Parathyroid adenoma (tissue), 2 donors: ENCODE measurements around the gene STX1A.

ENCODE experiments used
- H2AFZ ChIP-seq: fragments of 300-600 bp; sonication (generic); one replicate; pipeline ENCODE4 v1.7.0; 2017; ENCODE audit warnings: antibody characterized with exemption, mild to moderate bottlenecking
- H3K27ac ChIP-seq: fragments of 300-600 bp; sonication (generic); one replicate; pipeline ENCODE4 v1.7.0; 2017
- H3K27me3 ChIP-seq: fragments of 300-600 bp; sonication (generic); one replicate; pipeline ENCODE4 v1.7.0; 2017; ENCODE audit warnings: low read length; ENCODE audit not compliant: control insufficient read depth, insufficient read depth
- H3K36me3 ChIP-seq: fragments of 300-600 bp; sonication (generic); one replicate; pipeline ENCODE4 v1.7.0; 2017; ENCODE audit warnings: low read length; ENCODE audit not compliant: control insufficient read depth, insufficient read depth
- H3K4me1 ChIP-seq: fragments of 300-600 bp; sonication (generic); one replicate; pipeline ENCODE4 v1.7.0; 2017; ENCODE audit warnings: control low read depth
- H3K4me2 ChIP-seq: fragments of 300-600 bp; sonication (generic); one replicate; pipeline ENCODE4 v1.7.0; 2017; ENCODE audit warnings: low read length
- H3K4me3 ChIP-seq: fragments of 300-600 bp; sonication (generic); one replicate; pipeline ENCODE4 v1.7.0; 2017; ENCODE audit warnings: low read depth, low read length
- H3K79me2 ChIP-seq: fragments of 300-600 bp; sonication (generic); one replicate; pipeline ENCODE4 v1.7.0; 2017; ENCODE audit warnings: control low read depth
- H3K9ac ChIP-seq: fragments of 300-600 bp; sonication (generic); one replicate; pipeline ENCODE4 v1.7.0; 2017; ENCODE audit warnings: mild to moderate bottlenecking
- H3K9me3 ChIP-seq: fragments of 300-600 bp; sonication (generic); one replicate; pipeline ENCODE4 v1.7.0; 2017; ENCODE audit warnings: low read length; ENCODE audit not compliant: control insufficient read depth
- CTCF ChIP-seq: fragments of 300-600 bp; sonication (generic); IDR thresholded peaks from one replicate; pipeline ENCODE4 v1.7.0; 2017; ENCODE audit warnings: antibody characterized with exemption, mild to moderate bottlenecking
- donor health status: primary hyperparathyroidism.

STX1A gene

GRCh38 chr7:73700069-73700423 is 19.4 kb downstream of the STX1A start:
- Histone ChIP-seq H3K9me3 (no peaks in the 10 kb centered on the region), H2AFZ (no peak overlapping the region), H3K4me3 (no peak overlapping the region), H3K36me3 (no peaks in the 10 kb centered on the region), H3K4me1 (no peaks in the 10 kb centered on the region), H3K79me2 (no peaks in the 10 kb centered on the region), H3K9ac (no peak overlapping the region), H3K4me2 (no peak overlapping the region), H3K27me3 (no peaks in the 10 kb centered on the region), H3K27ac (no peak overlapping the region)
- TF ChIP-seq CTCF: no peak

GRCh38 chr7:73699370-73700068 is 19.9 kb downstream of the STX1A start:
- Histone ChIP-seq H3K27ac (no peak overlapping the region), H3K79me2 (no peaks in the 10 kb centered on the region), H3K4me3 (no peak overlapping the region), H3K9me3 (no peaks in the 10 kb centered on the region), H3K36me3 (no peaks in the 10 kb centered on the region), H3K4me1 (no peaks in the 10 kb centered on the region), H3K4me2 (no peak overlapping the region), H3K27me3 (no peaks in the 10 kb centered on the region), H2AFZ (no peak overlapping the region), H3K9ac (no peak overlapping the region)
- TF ChIP-seq CTCF: no peak

DNA sequence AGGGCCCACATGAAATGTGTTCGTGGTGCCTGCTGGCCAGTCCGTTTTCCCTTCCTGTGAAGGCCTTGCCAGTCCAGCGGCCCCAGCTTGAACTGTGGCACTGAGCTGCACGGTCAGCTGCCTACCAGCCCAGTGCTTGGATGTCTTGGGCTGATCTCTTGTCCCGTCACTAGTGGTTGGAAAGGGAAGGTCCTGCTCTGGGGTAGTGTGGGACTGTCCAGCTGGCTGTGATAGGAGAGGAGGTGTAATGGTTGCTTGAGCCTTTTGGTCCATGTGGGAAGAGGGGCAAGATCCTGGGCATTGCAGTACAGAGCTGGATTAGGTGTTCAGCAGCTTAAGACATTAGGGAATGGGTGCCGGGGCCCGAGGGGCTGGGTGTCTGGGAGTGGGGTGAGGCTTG is 21.1 kb downstream of the STX1A start:
- H3K27me3 ChIP-seq: no peaks in the 10 kb centered on the region
- no peaks in the 10 kb centered on the region for H3K79me2 ChIP-seq
- TF ChIP-seq CTCF: no peak
- H3K9me3 ChIP-seq: no peaks in the 10 kb centered on the region
- no peaks in the 10 kb centered on the region for H3K4me1 ChIP-seq
- H3K36me3 ChIP-seq: no peaks in the 10 kb centered on the region
- H3K4me2 ChIP-seq: no peak overlapping the region
- no peak overlapping the region for H3K27ac ChIP-seq
- H3K9ac ChIP-seq: no peak overlapping the region
- no peak overlapping the region for H2AFZ ChIP-seq
- H3K4me3 ChIP-seq: no peak overlapping the region

GRCh38 chr7:73696372-73696771 is 23.1 kb downstream of the STX1A start:
- no peak overlapping the region for H3K27ac ChIP-seq
- H3K36me3 ChIP-seq: no peaks in the 10 kb centered on the region
- no peak overlapping the region for H3K4me2 ChIP-seq
- no peak overlapping the region for H3K9ac ChIP-seq
- no peak for TF ChIP-seq CTCF
- H3K4me3 ChIP-seq: no peak overlapping the region
- H3K4me1 ChIP-seq: no peaks in the 10 kb centered on the region
- H3K27me3 ChIP-seq: no peaks in the 10 kb centered on the region
- no peaks in the 10 kb centered on the region for H3K79me2 ChIP-seq
- no peak overlapping the region for H2AFZ ChIP-seq
- H3K9me3 ChIP-seq: no peaks in the 10 kb centered on the region

GRCh38 chr7:73690646-73691045 is 28.8 kb downstream of the STX1A start:
- no peak overlapping the region for H3K27ac ChIP-seq

More at GRCh38 chr7:73690646-73691045, 28.8 kb downstream of the STX1A start:
- Histone ChIP-seq H3K36me3 (no peaks in the 10 kb centered on the region), H3K4me1 (no peaks in the 10 kb centered on the region), H3K79me2 (peaks cover 4% of the 10 kb centered on the region), H3K4me2 (no peak overlapping the region), H3K27me3 (no peaks in the 10 kb centered on the region), H2AFZ (no peak overlapping the region), H3K9ac (no peak overlapping the region), H3K4me3 (no peak overlapping the region), H3K9me3 (no peaks in the 10 kb centered on the region)
- no peak for TF ChIP-seq CTCF
